ENCODE results near the gene CCDC40. TPM values are rescaled to one million over a fixed set of nuclear protein-coding genes. Genes with fewer than 3 reads are reported as not detected.
"Not testable (repeated sequence)": the region's sequence is repeated elsewhere in the genome, so short reads cannot be mapped to it uniquely, and the experiment has no call there.

Gene CCDC40
- total RNA-seq, 1 experiment from 2014 or later: 3.8 TPM

GRCh38 chr17:79994228-79994569 is 42.2 kb upstream of the CCDC40 start:
- H3K27me3 ChIP-seq (ENCODE audit: control insufficient read depth, insufficient read depth, low read length); H3K36me3 ChIP-seq (replicated peaks; ENCODE audit: control insufficient read depth, insufficient read depth, low read length); H3K4me3 ChIP-seq (ENCODE audit: insufficient read depth, low read depth, low read length); DNase-seq: not testable (repeated sequence)

GRCh38 chr17:79994602-79995001 is 41.8 kb upstream of the CCDC40 start:
- DNase-seq: no peak

GRCh38 chr17:79995696-79996095 is 40.7 kb upstream of the CCDC40 start:
- H3K36me3 ChIP-seq (replicated peaks; ENCODE audit: control insufficient read depth, insufficient read depth, low read length): no peaks in the 10 kb centered on the region
- no peak for DNase-seq
- no peaks in the 10 kb centered on the region for H3K27me3 ChIP-seq (ENCODE audit: control insufficient read depth, insufficient read depth, low read length)
- H3K4me3 ChIP-seq (ENCODE audit: insufficient read depth, low read depth, low read length): no peak overlapping the region

More at GRCh38 chr17:79994602-79995001, 41.8 kb upstream of the CCDC40 start:
- H3K27me3 ChIP-seq (ENCODE audit: control insufficient read depth, insufficient read depth, low read length): no peaks in the 10 kb centered on the region
- no peaks in the 10 kb centered on the region for H3K36me3 ChIP-seq (replicated peaks; ENCODE audit: control insufficient read depth, insufficient read depth, low read length)
- no peak overlapping the region for H3K4me3 ChIP-seq (ENCODE audit: insufficient read depth, low read depth, low read length)

GRCh38 chr17:79996291-79996690 is 40.2 kb upstream of the CCDC40 start:
- no peak for DNase-seq
- Histone ChIP-seq H3K27me3 (ENCODE audit: control insufficient read depth, insufficient read depth, low read length) (no peaks in the 10 kb centered on the region), H3K36me3 (replicated peaks; ENCODE audit: control insufficient read depth, insufficient read depth, low read length) (no peaks in the 10 kb centered on the region), H3K4me3 (ENCODE audit: insufficient read depth, low read depth, low read length) (no peak overlapping the region)

GRCh38 chr17:79997011-79997660 is 39.3 kb upstream of the CCDC40 start:
- H3K27me3 ChIP-seq (ENCODE audit: control insufficient read depth, insufficient read depth, low read length): no peaks in the 10 kb centered on the region
- no peak overlapping the region for H3K4me3 ChIP-seq (ENCODE audit: insufficient read depth, low read depth, low read length)
- DNase-seq: no peak
- H3K36me3 ChIP-seq (replicated peaks; ENCODE audit: control insufficient read depth, insufficient read depth, low read length): no peaks in the 10 kb centered on the region; the same call in 1 of the 2 replicates

GRCh38 chr17:80000136-80000535 is 36.3 kb upstream of the CCDC40 start:
- Histone ChIP-seq H3K27me3 (ENCODE audit: control insufficient read depth, insufficient read depth, low read length) (no peaks in the 10 kb centered on the region), H3K36me3 (replicated peaks; ENCODE audit: control insufficient read depth, insufficient read depth, low read length) (no peaks in the 10 kb centered on the region; the same call in none of the 2 replicates), H3K4me3 (ENCODE audit: insufficient read depth, low read depth, low read length) (no peak overlapping the region)
- DNase-seq: no peak

- Histone ChIP-seq H3K36me3 (replicated peaks; ENCODE audit: control insufficient read depth, insufficient read depth, low read length) (no peaks in the 10 kb centered on the region; the same call in none of the 2 replicates), H3K4me3 (ENCODE audit: insufficient read depth, low read depth, low read length) (no peak overlapping the region), H3K27me3 (ENCODE audit: control insufficient read depth, insufficient read depth, low read length) (no peaks in the 10 kb centered on the region)
- no peak for DNase-seq
Observed at GRCh38 chr17:80000981-80001775, 35.3 kb upstream of the CCDC40 start.

- no peaks in the 10 kb centered on the region; the same call in none of the 2 replicates for H3K36me3 ChIP-seq (replicated peaks; ENCODE audit: control insufficient read depth, insufficient read depth, low read length)
- H3K27me3 ChIP-seq (ENCODE audit: control insufficient read depth, insufficient read depth, low read length): no peaks in the 10 kb centered on the region
- H3K4me3 ChIP-seq (ENCODE audit: insufficient read depth, low read depth, low read length): no peak overlapping the region
- no peak for DNase-seq
Observed at GRCh38 chr17:80002070-80002641, 34.3 kb upstream of the CCDC40 start.

GRCh38 chr17:80002690-80003490 is 33.6 kb upstream of the CCDC40 start:
- Histone ChIP-seq H3K36me3 (replicated peaks; ENCODE audit: control insufficient read depth, insufficient read depth, low read length) (peaks cover 1% of the 10 kb centered on the region), H3K27me3 (ENCODE audit: control insufficient read depth, insufficient read depth, low read length) (no peaks in the 10 kb centered on the region), H3K4me3 (ENCODE audit: insufficient read depth, low read depth, low read length) (no peak overlapping the region)
- DNase-seq: peak; percentile 52

- H3K27me3 ChIP-seq (ENCODE audit: control insufficient read depth, insufficient read depth, low read length): no peaks in the 10 kb centered on the region
- H3K4me3 ChIP-seq (ENCODE audit: insufficient read depth, low read depth, low read length): no peak overlapping the region
- DNase-seq: no peak
- peaks cover 1% of the 10 kb centered on the region for H3K36me3 ChIP-seq (replicated peaks; ENCODE audit: control insufficient read depth, insufficient read depth, low read length)
Observed at GRCh38 chr17:80003969-80004368, 32.5 kb upstream of the CCDC40 start.

GRCh38 chr17:80005360-80006338 is 30.8 kb upstream of the CCDC40 start:
- H3K4me3 ChIP-seq (ENCODE audit: insufficient read depth, low read depth, low read length): peak overlapping the region; percentile 43
- H3K36me3 ChIP-seq (replicated peaks; ENCODE audit: control insufficient read depth, insufficient read depth, low read length): peaks cover 1% of the 10 kb centered on the region
- peak; percentile 98 for DNase-seq

GRCh38 chr17:80006339-80006720 is 30.1 kb upstream of the CCDC40 start:
- DNase-seq: peak; percentile 65
- Histone ChIP-seq H3K36me3 (replicated peaks; ENCODE audit: control insufficient read depth, insufficient read depth, low read length) (peaks cover 1% of the 10 kb centered on the region), H3K4me3 (ENCODE audit: insufficient read depth, low read depth, low read length) (no peak overlapping the region; the same call in 1 of the 2 replicates), H3K27me3 (ENCODE audit: control insufficient read depth, insufficient read depth, low read length) (no peaks in the 10 kb centered on the region)

More at GRCh38 chr17:80005360-80006338, 30.8 kb upstream of the CCDC40 start:
- no peaks in the 10 kb centered on the region for H3K27me3 ChIP-seq (ENCODE audit: control insufficient read depth, insufficient read depth, low read length)

All from H7 (cell line).